HepG2 (cell line): Measurements from ENCODE around the gene ZNF154. TPM values are rescaled to one million over a fixed set of nuclear protein-coding genes. Genes with fewer than 3 reads are reported as not detected.

Experiments
- ATF3 ChIP-seq: sonication (generic); formaldehyde crosslinking; IDR thresholded peaks from 2 replicates; pipeline ENCODE4 v1.4.0; 2020; ENCODE audit warnings: missing genetic modification reagents
- FUBP1 ChIP-seq: sonication (generic); formaldehyde crosslinking; IDR thresholded peaks from 2 replicates; pipeline ENCODE4 v1.5.1; 2020; ENCODE audit warnings: missing genetic modification reagents, mild to moderate bottlenecking, borderline replicate concordance
- GABPB1 ChIP-seq: IDR thresholded peaks from 2 replicates; pipeline ENCODE4 v1.6.1; 2016; ENCODE audit warnings: mild to moderate bottlenecking, missing genetic modification reagents, moderate library complexity, missing compliant biosample characterization
- HNF4A ChIP-seq: sonication (generic); formaldehyde crosslinking; IDR thresholded peaks from 2 replicates; pipeline ENCODE4 v1.4.0; 2020; ENCODE audit warnings: missing genetic modification reagents
- IRF9 ChIP-seq: sonication (generic); formaldehyde crosslinking; IDR thresholded peaks from 2 replicates; pipeline ENCODE4 v1.8.0; 2022; ENCODE audit warnings: missing genetic modification reagents, mild to moderate bottlenecking, borderline replicate concordance
- JARID2 ChIP-seq: sonication (generic); formaldehyde crosslinking; IDR thresholded peaks from 2 replicates; pipeline ENCODE4 v1.8.1; 2023; ENCODE audit warnings: missing genetic modification reagents, inconsistent platforms; ENCODE audit not compliant: insufficient replicate concordance
- JUNB ChIP-seq: sonication (generic); formaldehyde crosslinking; IDR thresholded peaks from 2 replicates; pipeline ENCODE4 v1.8.0; 2022; ENCODE audit warnings: missing genetic modification reagents, mild to moderate bottlenecking, borderline replicate concordance
- KAT2B ChIP-seq: fragments of 150-350 bp; IDR thresholded peaks from 2 replicates; pipeline ENCODE4 v1.6.1; 2014; ENCODE audit warnings: low read depth, low read length, borderline replicate concordance
- KLF13 ChIP-seq: sonication (generic); formaldehyde crosslinking; IDR thresholded peaks from 2 replicates; pipeline ENCODE4 v1.4.0; 2020; ENCODE audit warnings: mild to moderate bottlenecking, missing genetic modification reagents
- RARA ChIP-seq: IDR thresholded peaks from 2 replicates; pipeline ENCODE4 v1.6.1; 2016; ENCODE audit warnings: missing genetic modification reagents, missing compliant biosample characterization
- ZNF543 ChIP-seq: sonication (generic); formaldehyde crosslinking; IDR thresholded peaks from 2 replicates; pipeline ENCODE4 v1.4.0; 2020; ENCODE audit warnings: mild to moderate bottlenecking, missing genetic modification reagents
- polyA plus RNA-seq, 8 experiments: library from polyadenylated mRNA; depleted of rRNA in 3 of 8; stranded (reverse) in 7 of 8; unstranded in 1 of 8; fragments of >200 nt; fragmentation: Illumina TruSeq in 4 of 8; extraction: Trizol in 4 of 8; gene quantifications; 2 replicates each; pipeline versions ENCODE4 v1.2.1 to v1.2.3, GENCODE V29; 2011 to 2016; ENCODE audit warnings: low read depth in 4 of 8, missing spikeins in 1 of 8, mixed read lengths in 1 of 8; ENCODE audit not compliant: insufficient read depth in 1 of 8
- total RNA-seq, 5 experiments: library from RNA; depleted of rRNA; stranded (reverse); fragments of >200 nt; fragmentation: Illumina TruSeq; extraction: Trizol; gene quantifications; 2 replicates each; pipeline ENCODE4 v1.2.3, GENCODE V29; 2016; ENCODE audit warnings: low read depth in 1 of 5
- TF ChIP-seq, protein P1 (sequence below): sonication (generic); formaldehyde crosslinking; conservative IDR thresholded peaks from 2 replicates; pipeline ENCODE4 v1.8.0; 2022; ENCODE audit warnings: mild to moderate bottlenecking, moderate library complexity, missing genetic modification reagents
- TF ChIP-seq, protein P2 (sequence below): IDR thresholded peaks from 2 replicates; pipeline ENCODE4 v1.6.1; 2018; ENCODE audit warnings: missing genetic modification reagents
- TF ChIP-seq, protein P3 (sequence below), 2 experiments: sonication (generic) in 1 of 2; formaldehyde crosslinking in 1 of 2; IDR thresholded peaks; 2 replicates each; pipeline versions ENCODE4 v1.6.1 to v1.9.0; 2014 to 2022; ENCODE audit warnings: antibody characterized with exemption in 1 of 2, borderline replicate concordance in 1 of 2, inconsistent platforms in 1 of 2, low read depth in 1 of 2, missing genetic modification reagents in 1 of 2
- TF ChIP-seq, protein P4 (sequence below): sonication (generic); formaldehyde crosslinking; IDR thresholded peaks from 2 replicates; pipeline ENCODE4 v1.5.1; 2020; ENCODE audit warnings: missing genetic modification reagents, mild to moderate bottlenecking, borderline replicate concordance

ZNF154 gene
- total and polyA plus RNA-seq, 2 of the 13 experiments (the other 11 are each of a cell fraction or from before 2014, with no cell fraction given), result not detected

DNA sequence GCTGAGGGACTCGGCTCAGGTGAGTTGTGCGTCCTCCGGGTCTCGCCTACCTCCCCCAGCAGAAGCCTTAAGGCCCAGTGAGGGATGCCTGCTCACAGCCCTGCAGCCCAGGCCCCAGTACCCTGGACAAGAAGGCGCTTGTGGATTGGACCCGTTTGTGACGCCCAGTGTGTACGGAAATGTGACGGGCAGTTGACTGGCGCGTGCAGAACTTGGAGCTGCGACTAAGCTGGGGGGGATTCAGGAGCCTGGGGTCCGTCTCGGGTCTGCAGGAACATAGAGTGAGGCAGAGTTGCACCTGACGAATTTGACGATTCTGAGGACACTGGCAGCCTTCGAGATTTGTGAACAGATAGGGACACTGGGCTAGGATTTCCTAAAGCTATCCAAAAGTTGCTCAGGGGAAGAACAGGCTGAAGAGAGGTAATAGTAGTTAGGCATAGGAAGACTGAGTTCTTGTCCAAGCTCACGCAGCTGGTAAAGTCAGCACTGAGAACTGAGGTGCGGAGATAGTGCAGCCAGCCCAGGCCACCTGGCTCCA, 26.7 kb downstream of the ZNF154 start (continued):
- TF ChIP-seq FUBP1 (CRISPR knock-in tag) (no peak), KAT2B (no peak), KLF13 (CRISPR knock-in tag) (no peak), HNF4A (no peak), GABPB1 (CRISPR knock-in tag) (peak; percentile 8; the same call in 1 of the 2 replicates), JUNB (CRISPR knock-in tag) (no peak), ZNF543 (CRISPR knock-in tag) (peak; percentile 36; the same call in 1 of the 2 replicates), ATF3 (no peak), JARID2 (no peak), IRF9 (0 out of 2 replicates have a peak, but pooled peaks have one; percentile 9), RARA (CRISPR knock-in tag) (no peak)
- TF ChIP-seq, protein P1, sequence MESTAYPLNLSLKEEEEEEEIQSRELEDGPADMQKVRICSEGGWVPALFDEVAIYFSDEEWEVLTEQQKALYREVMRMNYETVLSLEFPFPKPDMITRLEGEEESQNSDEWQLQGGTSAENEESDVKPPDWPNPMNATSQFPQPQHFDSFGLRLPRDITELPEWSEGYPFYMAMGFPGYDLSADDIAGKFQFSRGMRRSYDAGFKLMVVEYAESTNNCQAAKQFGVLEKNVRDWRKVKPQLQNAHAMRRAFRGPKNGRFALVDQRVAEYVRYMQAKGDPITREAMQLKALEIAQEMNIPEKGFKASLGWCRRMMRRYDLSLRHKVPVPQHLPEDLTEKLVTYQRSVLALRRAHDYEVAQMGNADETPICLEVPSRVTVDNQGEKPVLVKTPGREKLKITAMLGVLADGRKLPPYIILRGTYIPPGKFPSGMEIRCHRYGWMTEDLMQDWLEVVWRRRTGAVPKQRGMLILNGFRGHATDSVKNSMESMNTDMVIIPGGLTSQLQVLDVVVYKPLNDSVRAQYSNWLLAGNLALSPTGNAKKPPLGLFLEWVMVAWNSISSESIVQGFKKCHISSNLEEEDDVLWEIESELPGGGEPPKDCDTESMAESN (CRISPR knock-in tag), result no peak
- TF ChIP-seq, protein P2, sequence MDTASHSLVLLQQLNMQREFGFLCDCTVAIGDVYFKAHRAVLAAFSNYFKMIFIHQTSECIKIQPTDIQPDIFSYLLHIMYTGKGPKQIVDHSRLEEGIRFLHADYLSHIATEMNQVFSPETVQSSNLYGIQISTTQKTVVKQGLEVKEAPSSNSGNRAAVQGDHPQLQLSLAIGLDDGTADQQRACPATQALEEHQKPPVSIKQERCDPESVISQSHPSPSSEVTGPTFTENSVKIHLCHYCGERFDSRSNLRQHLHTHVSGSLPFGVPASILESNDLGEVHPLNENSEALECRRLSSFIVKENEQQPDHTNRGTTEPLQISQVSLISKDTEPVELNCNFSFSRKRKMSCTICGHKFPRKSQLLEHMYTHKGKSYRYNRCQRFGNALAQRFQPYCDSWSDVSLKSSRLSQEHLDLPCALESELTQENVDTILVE (CRISPR knock-in tag), result no peak
- TF ChIP-seq, protein P3, sequence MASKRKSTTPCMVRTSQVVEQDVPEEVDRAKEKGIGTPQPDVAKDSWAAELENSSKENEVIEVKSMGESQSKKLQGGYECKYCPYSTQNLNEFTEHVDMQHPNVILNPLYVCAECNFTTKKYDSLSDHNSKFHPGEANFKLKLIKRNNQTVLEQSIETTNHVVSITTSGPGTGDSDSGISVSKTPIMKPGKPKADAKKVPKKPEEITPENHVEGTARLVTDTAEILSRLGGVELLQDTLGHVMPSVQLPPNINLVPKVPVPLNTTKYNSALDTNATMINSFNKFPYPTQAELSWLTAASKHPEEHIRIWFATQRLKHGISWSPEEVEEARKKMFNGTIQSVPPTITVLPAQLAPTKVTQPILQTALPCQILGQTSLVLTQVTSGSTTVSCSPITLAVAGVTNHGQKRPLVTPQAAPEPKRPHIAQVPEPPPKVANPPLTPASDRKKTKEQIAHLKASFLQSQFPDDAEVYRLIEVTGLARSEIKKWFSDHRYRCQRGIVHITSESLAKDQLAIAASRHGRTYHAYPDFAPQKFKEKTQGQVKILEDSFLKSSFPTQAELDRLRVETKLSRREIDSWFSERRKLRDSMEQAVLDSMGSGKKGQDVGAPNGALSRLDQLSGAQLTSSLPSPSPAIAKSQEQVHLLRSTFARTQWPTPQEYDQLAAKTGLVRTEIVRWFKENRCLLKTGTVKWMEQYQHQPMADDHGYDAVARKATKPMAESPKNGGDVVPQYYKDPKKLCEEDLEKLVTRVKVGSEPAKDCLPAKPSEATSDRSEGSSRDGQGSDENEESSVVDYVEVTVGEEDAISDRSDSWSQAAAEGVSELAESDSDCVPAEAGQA (IDR thresholded peaks at IDR 0.05; ENCODE audit: low read depth), result no peak
- TF ChIP-seq, protein P3 (CRISPR knock-in tag; IDR thresholded peaks at IDR 0.05; ENCODE audit: borderline replicate concordance), result no peak
- TF ChIP-seq, protein P4, sequence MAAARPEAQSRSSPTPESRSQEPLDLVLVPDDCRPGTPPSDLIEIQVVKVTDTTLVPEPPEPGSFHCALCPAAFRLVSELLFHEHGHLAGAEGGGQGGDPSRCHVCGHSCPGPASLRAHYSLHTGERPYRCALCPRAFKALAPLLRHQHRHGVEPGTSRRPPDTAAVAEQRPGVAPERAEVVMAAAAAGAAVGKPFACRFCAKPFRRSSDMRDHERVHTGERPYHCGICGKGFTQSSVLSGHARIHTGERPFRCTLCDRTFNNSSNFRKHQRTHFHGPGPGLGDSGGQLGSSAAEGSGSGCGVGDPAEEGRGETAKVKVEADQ, result no peak
